HG03520 (cell line): ENCODE data around the gene UNC13B.

Source experiments
- ATAC-seq: cut with Tn5 transposase; IDR thresholded peaks from one replicate; pipeline ENCODE4 v1.9.1; 2021; ENCODE audit warnings: mild to moderate bottlenecking, moderate library complexity; ENCODE audit not compliant: unreplicated experiment

UNC13B gene

GRCh38 chr9:35272989-35273388, 111.2 kb downstream of the UNC13B start:
- no peak for ATAC-seq

GRCh38 chr9:35273591-35273990, 111.8 kb downstream of the UNC13B start:
- ATAC-seq = no peak

GRCh38 chr9:35274993-35275392, 113.2 kb downstream of the UNC13B start:
- no peak for ATAC-seq

GRCh38 chr9:35277171-35277520, 115.3 kb downstream of the UNC13B start:
- no peak for ATAC-seq

- no peak for ATAC-seq
These were observed 116.0 kb downstream of the UNC13B start for GRCh38 chr9:35277628-35278359.

GRCh38 chr9:35279946-35280345, 118.1 kb downstream of the UNC13B start:
- no peak for ATAC-seq

GRCh38 chr9:35280399-35280798, 118.6 kb downstream of the UNC13B start:
- no peak for ATAC-seq

- no peak for ATAC-seq
These were observed 123.9 kb downstream of the UNC13B start for GRCh38 chr9:35285731-35286130.

GRCh38 chr9:35286381-35286780, 124.6 kb downstream of the UNC13B start:
- no peak for ATAC-seq

- no peak for ATAC-seq
These were observed 126.3 kb downstream of the UNC13B start for GRCh38 chr9:35287987-35288632.

- no peak for ATAC-seq
These were observed 127.0 kb downstream of the UNC13B start for GRCh38 chr9:35288778-35289177.

GRCh38 chr9:35293376-35293964, 131.7 kb downstream of the UNC13B start:
- ATAC-seq = no peak

GRCh38 chr9:35294066-35294465, 132.3 kb downstream of the UNC13B start:
- ATAC-seq = no peak

GRCh38 chr9:35294556-35294955, 132.7 kb downstream of the UNC13B start:
- no peak for ATAC-seq

GRCh38 chr9:35295369-35296036, 133.7 kb downstream of the UNC13B start:
- ATAC-seq = no peak

GRCh38 chr9:35303567-35303966, 141.8 kb downstream of the UNC13B start:
- ATAC-seq = no peak

- no peak for ATAC-seq
These were observed 144.5 kb downstream of the UNC13B start for GRCh38 chr9:35306283-35306682.

GRCh38 chr9:35308316-35308715, 146.5 kb downstream of the UNC13B start:
- ATAC-seq = no peak

- no peak for ATAC-seq
These were observed 150.3 kb downstream of the UNC13B start for GRCh38 chr9:35311891-35312639.

- no peak for ATAC-seq
These were observed 151.7 kb downstream of the UNC13B start for GRCh38 chr9:35313460-35313859.

GRCh38 chr9:35313916-35314315, 152.1 kb downstream of the UNC13B start:
- no peak for ATAC-seq
